ENCODE results near the gene SOX18.

Gene SOX18

GRCh38 chr20:64077541-64077875, 28.1 kb upstream of the SOX18 start:
- ATAC-seq: no peak
- TF ChIP-seq BACH2 (CRISPR knock-in tag; IDR thresholded peaks at IDR 0.05; ENCODE audit: borderline replicate concordance) (no peak), TOX (CRISPR knock-in tag; IDR thresholded peaks at IDR 0.05; ENCODE audit: borderline replicate concordance) (no peak), RARB (CRISPR knock-in tag; IDR thresholded peaks at IDR 0.05) (no peak), ARNTL (CRISPR knock-in tag; IDR thresholded peaks at IDR 0.05; ENCODE audit: borderline replicate concordance, low read depth) (no peak), ESRRG (CRISPR knock-in tag; IDR thresholded peaks at IDR 0.05) (no peak), ISL1 (CRISPR knock-in tag; IDR thresholded peaks at IDR 0.05) (no peak), ZNF8 (CRISPR knock-in tag; IDR thresholded peaks at IDR 0.05) (no peak), GLIS3 (CRISPR knock-in tag; IDR thresholded peaks at IDR 0.05) (no peak), CREB5 (CRISPR knock-in tag; IDR thresholded peaks at IDR 0.05; ENCODE audit: low read depth) (no peak), TCF4 (CRISPR knock-in tag; IDR thresholded peaks at IDR 0.05; ENCODE audit: borderline replicate concordance) (no peak), OSR1 (CRISPR knock-in tag; IDR thresholded peaks at IDR 0.05) (no peak), SNAI2 (CRISPR knock-in tag; IDR thresholded peaks at IDR 0.05) (no peak), ZNF70 (CRISPR knock-in tag; IDR thresholded peaks at IDR 0.05) (no peak), ZFP30 (CRISPR knock-in tag; IDR thresholded peaks at IDR 0.05) (no peak), ZC3H10 (CRISPR knock-in tag; IDR thresholded peaks at IDR 0.05) (no peak)
- TF ChIP-seq, protein P1, sequence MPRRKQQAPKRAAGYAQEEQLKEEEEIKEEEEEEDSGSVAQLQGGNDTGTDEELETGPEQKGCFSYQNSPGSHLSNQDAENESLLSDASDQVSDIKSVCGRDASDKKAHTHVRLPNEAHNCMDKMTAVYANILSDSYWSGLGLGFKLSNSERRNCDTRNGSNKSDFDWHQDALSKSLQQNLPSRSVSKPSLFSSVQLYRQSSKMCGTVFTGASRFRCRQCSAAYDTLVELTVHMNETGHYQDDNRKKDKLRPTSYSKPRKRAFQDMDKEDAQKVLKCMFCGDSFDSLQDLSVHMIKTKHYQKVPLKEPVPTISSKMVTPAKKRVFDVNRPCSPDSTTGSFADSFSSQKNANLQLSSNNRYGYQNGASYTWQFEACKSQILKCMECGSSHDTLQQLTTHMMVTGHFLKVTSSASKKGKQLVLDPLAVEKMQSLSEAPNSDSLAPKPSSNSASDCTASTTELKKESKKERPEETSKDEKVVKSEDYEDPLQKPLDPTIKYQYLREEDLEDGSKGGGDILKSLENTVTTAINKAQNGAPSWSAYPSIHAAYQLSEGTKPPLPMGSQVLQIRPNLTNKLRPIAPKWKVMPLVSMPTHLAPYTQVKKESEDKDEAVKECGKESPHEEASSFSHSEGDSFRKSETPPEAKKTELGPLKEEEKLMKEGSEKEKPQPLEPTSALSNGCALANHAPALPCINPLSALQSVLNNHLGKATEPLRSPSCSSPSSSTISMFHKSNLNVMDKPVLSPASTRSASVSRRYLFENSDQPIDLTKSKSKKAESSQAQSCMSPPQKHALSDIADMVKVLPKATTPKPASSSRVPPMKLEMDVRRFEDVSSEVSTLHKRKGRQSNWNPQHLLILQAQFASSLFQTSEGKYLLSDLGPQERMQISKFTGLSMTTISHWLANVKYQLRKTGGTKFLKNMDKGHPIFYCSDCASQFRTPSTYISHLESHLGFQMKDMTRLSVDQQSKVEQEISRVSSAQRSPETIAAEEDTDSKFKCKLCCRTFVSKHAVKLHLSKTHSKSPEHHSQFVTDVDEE (CRISPR knock-in tag; IDR thresholded peaks at IDR 0.05): no peak
- TF ChIP-seq, protein P2, sequence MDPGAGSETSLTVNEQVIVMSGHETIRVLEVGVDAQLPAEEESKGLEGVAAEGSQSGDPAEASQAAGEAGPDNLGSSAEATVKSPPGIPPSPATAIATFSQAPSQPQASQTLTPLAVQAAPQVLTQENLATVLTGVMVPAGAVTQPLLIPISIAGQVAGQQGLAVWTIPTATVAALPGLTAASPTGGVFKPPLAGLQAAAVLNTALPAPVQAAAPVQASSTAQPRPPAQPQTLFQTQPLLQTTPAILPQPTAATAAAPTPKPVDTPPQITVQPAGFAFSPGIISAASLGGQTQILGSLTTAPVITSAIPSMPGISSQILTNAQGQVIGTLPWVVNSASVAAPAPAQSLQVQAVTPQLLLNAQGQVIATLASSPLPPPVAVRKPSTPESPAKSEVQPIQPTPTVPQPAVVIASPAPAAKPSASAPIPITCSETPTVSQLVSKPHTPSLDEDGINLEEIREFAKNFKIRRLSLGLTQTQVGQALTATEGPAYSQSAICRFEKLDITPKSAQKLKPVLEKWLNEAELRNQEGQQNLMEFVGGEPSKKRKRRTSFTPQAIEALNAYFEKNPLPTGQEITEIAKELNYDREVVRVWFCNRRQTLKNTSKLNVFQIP (CRISPR knock-in tag; IDR thresholded peaks at IDR 0.05; ENCODE audit: borderline replicate concordance, low read depth): no peak
- TF ChIP-seq, protein P3, sequence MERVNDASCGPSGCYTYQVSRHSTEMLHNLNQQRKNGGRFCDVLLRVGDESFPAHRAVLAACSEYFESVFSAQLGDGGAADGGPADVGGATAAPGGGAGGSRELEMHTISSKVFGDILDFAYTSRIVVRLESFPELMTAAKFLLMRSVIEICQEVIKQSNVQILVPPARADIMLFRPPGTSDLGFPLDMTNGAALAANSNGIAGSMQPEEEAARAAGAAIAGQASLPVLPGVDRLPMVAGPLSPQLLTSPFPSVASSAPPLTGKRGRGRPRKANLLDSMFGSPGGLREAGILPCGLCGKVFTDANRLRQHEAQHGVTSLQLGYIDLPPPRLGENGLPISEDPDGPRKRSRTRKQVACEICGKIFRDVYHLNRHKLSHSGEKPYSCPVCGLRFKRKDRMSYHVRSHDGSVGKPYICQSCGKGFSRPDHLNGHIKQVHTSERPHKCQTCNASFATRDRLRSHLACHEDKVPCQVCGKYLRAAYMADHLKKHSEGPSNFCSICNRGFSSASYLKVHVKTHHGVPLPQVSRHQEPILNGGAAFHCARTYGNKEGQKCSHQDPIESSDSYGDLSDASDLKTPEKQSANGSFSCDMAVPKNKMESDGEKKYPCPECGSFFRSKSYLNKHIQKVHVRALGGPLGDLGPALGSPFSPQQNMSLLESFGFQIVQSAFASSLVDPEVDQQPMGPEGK (CRISPR knock-in tag; IDR thresholded peaks at IDR 0.05; ENCODE audit: borderline replicate concordance): no peak

DNA sequence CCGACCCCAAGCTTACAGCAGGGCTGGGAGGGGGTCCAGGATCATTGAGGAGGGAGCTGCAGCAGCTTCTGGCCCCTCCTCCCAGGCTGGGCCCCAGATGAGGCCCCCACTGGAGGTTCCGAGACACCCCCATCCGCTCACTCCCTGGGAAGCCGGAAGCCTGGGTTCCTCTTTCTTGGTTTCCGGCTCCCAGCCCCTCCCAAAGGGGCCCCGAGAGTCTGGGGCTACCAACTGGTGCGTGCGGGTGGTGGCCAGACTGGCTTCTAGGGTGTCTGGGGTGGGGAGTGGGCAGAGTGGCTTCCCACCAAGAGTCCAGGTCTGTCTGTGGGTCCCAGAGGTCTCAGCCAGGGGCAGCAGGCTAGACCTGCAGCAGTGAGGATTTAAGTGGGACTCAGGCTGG, 27.7 kb upstream of the SOX18 start:
- ATAC-seq: no peak
- TF ChIP-seq ZNF70 (CRISPR knock-in tag; IDR thresholded peaks at IDR 0.05): no peak

DNA sequence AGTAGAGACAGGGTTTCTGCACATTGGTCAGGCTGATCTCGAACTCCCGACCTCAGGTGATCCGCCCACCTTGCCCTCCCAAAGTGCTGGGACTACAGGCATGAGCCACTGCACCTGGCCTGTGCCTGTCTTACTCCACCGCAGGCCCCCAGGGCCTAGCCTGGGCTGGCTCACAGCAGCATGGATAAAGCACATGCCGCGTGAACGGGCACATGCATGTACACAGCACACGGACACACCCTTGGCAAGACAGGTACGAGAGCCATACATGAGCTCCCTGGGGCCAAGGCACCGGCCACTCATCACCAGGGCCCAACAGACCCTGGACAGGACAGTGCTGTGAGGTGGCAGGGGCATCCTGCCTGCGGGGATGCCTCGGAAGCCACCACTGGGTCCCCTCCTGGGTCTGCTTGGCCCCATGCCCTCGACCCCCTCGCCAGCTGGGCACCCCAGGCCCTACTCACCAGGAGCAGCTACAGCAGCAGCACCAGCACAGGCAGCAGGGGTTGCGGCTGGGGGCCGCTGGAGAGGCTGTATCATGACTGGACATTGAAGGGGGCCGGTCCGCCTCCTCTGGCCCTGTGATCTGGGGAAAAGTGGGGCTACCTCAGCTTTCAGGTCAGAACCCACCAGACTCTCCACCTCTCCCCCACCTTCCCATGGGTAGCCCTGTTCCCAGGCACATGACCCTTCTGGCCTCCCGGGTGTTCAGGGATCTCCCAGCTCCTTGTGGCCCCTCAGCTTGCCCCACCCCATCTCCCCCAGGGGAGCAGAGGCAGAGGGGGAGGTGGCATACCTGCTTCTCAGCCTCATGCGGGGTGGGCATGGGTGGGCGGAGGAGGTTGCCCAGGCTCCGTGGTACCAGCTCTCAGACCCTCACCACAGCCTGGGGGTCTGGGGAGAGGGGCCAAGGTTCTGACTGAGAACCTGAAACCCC, 26.9 kb upstream of the SOX18 start:
- TF ChIP-seq TOX (CRISPR knock-in tag; IDR thresholded peaks at IDR 0.05; ENCODE audit: borderline replicate concordance) (no peak), OSR1 (CRISPR knock-in tag; IDR thresholded peaks at IDR 0.05) (no peak), GLIS3 (CRISPR knock-in tag; IDR thresholded peaks at IDR 0.05) (no peak), BACH2 (CRISPR knock-in tag; IDR thresholded peaks at IDR 0.05; ENCODE audit: borderline replicate concordance) (no peak), ZNF565 (CRISPR knock-in tag; conservative IDR thresholded peaks at IDR 0.05; ENCODE audit: low read depth) (no peak), ZNF8 (CRISPR knock-in tag; IDR thresholded peaks at IDR 0.05) (no peak), ARNTL (CRISPR knock-in tag; IDR thresholded peaks at IDR 0.05; ENCODE audit: borderline replicate concordance, low read depth) (no peak), TCF4 (CRISPR knock-in tag; IDR thresholded peaks at IDR 0.05; ENCODE audit: borderline replicate concordance) (no peak), RARB (CRISPR knock-in tag; IDR thresholded peaks at IDR 0.05) (no peak), ISL1 (CRISPR knock-in tag; IDR thresholded peaks at IDR 0.05) (no peak)
- TF ChIP-seq, protein P1 (CRISPR knock-in tag; IDR thresholded peaks at IDR 0.05): no peak
- TF ChIP-seq, protein P2 (CRISPR knock-in tag; IDR thresholded peaks at IDR 0.05; ENCODE audit: borderline replicate concordance, low read depth): no peak
- TF ChIP-seq, protein P3 (CRISPR knock-in tag; IDR thresholded peaks at IDR 0.05; ENCODE audit: borderline replicate concordance): no peak

More for the DNA sequence above, 26.9 kb upstream of the SOX18 start:
- no peak for ATAC-seq
